ENCODE data around the gene ZNF582. TPM values are rescaled to one million over a fixed set of nuclear protein-coding genes. Genes with fewer than 3 reads are reported as not detected.

ZNF582 gene
- total RNA-seq, 1 donor, result 2.2 TPM

DNA sequence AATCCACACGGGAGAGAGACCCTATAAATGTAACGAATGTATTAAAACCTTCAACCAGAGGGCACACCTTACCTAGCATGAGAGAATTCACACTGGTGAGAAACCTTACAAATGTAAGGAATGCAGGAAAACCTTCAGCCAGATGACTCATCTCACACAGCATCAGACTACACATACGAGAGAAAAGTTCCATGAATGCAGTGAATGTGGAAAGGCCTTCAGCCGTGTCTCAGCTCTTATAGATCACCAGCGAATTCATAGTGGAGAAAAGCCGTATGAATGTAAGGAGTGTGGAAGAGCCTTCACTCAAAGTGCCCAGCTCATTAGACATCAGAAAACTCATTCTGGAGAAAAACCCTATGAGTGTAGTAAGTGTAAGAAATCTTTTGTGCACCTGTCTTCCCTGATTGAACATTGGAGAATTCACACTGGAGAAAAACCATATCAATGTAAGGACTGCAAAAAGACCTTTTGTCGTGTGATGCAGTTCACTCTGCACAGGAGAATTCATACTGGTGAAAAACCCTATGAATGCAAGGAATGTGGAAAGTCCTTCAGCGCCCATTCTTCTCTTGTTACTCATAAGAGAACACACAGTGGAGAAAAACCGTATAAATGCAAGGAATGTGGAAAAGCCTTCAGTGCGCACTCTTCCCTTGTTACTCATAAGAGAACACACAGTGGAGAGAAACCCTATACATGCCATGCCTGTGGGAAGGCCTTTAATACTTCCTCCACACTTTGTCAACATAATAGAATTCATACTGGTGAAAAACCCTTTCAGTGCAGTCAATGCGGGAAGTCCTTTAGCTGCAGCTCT lies 16.0 kb downstream of the ZNF582 start:
- DNase-seq (ENCODE audit: insufficient read length, low spot score, missing footprints), result no peak
- Histone ChIP-seq H4K20me1 (ENCODE audit: insufficient read depth, low read length) (no peaks in the 10 kb centered on the region), H3K27ac (ENCODE audit: low read depth, low read length) (no peak overlapping the region), H3K4me2 (ENCODE audit: insufficient read depth, low read length) (no peak overlapping the region), H3K79me2 (ENCODE audit: insufficient read depth, low read length) (no peaks in the 10 kb centered on the region), H2AFZ (ENCODE audit: low read length) (no peak overlapping the region), H3K36me3 (ENCODE audit: insufficient read depth, low read length) (peaks cover 59% of the 10 kb centered on the region), H3K27me3 (ENCODE audit: insufficient read depth, low read length) (no peaks in the 10 kb centered on the region), H3K4me3 (ENCODE audit: insufficient read depth, low read length) (no peak overlapping the region), H3K4me1 (ENCODE audit: insufficient read depth, low read length) (no peaks in the 10 kb centered on the region), H3K9me3 (ENCODE audit: low read depth, low read length) (peaks cover 19% of the 10 kb centered on the region)
- TF ChIP-seq, protein P1, sequence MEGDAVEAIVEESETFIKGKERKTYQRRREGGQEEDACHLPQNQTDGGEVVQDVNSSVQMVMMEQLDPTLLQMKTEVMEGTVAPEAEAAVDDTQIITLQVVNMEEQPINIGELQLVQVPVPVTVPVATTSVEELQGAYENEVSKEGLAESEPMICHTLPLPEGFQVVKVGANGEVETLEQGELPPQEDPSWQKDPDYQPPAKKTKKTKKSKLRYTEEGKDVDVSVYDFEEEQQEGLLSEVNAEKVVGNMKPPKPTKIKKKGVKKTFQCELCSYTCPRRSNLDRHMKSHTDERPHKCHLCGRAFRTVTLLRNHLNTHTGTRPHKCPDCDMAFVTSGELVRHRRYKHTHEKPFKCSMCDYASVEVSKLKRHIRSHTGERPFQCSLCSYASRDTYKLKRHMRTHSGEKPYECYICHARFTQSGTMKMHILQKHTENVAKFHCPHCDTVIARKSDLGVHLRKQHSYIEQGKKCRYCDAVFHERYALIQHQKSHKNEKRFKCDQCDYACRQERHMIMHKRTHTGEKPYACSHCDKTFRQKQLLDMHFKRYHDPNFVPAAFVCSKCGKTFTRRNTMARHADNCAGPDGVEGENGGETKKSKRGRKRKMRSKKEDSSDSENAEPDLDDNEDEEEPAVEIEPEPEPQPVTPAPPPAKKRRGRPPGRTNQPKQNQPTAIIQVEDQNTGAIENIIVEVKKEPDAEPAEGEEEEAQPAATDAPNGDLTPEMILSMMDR (IDR thresholded peaks at IDR 0.05; ENCODE audit: extremely low read depth, low read depth, low read length), result no peak

DNA sequence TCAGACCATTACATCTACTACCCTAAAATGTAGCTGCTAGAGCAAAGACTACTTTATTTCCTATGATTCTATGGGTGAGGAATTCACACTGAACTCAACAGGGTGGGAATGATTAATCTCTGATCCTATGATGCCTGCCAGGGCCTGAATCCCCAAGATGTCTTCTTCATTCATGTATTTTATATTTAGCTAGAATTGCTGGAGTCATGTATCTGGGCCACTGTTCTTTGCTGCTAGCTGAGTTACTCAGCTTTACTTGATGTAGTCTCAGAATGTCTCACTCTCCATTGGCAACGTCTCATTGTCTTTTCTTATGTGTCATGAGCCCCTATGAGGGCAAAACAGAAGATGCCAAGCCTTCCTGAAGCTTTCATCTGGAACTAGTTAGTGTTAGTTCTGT lies 21.1 kb downstream of the ZNF582 start:
- H2AFZ ChIP-seq (ENCODE audit: low read length), result no peak overlapping the region
- no peaks in the 10 kb centered on the region for H3K27me3 ChIP-seq (ENCODE audit: insufficient read depth, low read length)
- no peak overlapping the region for H3K4me2 ChIP-seq (ENCODE audit: insufficient read depth, low read length)
- no peak for DNase-seq (ENCODE audit: insufficient read length, low spot score, missing footprints)
- H3K79me2 ChIP-seq (ENCODE audit: insufficient read depth, low read length), result peaks cover 24% of the 10 kb centered on the region
- H4K20me1 ChIP-seq (ENCODE audit: insufficient read depth, low read length), result no peaks in the 10 kb centered on the region
- peaks cover 13% of the 10 kb centered on the region for H3K9me3 ChIP-seq (ENCODE audit: low read depth, low read length)
- H3K36me3 ChIP-seq (ENCODE audit: insufficient read depth, low read length), result peaks cover 65% of the 10 kb centered on the region
- peaks cover 10% of the 10 kb centered on the region for H3K4me1 ChIP-seq (ENCODE audit: insufficient read depth, low read length)
- no peak overlapping the region for H3K4me3 ChIP-seq (ENCODE audit: insufficient read depth, low read length)
- no peak overlapping the region for H3K27ac ChIP-seq (ENCODE audit: low read depth, low read length)
- TF ChIP-seq, protein P1 (IDR thresholded peaks at IDR 0.05; ENCODE audit: extremely low read depth, low read depth, low read length), result no peak

DNA sequence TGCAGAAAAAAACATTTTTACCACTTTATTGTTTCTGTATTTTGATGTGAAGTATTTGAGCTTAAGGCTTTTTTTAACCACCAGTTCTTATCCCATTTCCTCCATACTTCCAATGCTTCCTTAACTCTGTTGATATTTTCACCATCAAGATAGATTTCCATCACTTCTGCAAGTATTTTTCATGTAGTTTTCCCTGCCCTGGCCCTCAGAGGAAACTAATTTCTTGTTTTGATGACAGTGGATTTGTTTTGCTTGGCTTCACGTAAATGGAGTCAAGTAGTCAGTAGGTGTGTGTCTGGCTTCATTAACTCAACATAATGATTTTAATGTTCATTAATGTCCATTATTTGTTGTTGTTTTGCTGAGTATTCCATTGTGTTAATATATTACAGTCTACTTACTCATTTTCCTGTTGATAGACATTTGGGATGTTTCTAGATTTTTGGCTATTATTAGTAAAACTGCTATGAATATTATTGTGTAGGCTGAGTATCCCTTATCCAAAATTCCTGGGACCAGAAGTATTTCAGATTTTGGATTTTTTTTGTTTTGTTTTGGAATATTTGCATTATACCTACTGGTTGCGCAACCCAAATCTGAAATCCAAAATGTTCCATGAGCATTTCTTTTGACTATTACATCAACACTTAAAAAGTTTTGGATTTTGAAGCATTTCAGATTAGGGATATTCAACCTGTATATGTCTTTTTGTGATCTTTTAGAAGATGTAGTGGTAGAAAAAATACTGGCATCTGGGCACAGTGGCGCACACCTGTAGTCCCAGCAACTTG lies 23.3 kb downstream of the ZNF582 start:
- no peak overlapping the region for H3K4me3 ChIP-seq (ENCODE audit: insufficient read depth, low read length)
- no peak overlapping the region for H2AFZ ChIP-seq (ENCODE audit: low read length)
- no peaks in the 10 kb centered on the region for H3K9me3 ChIP-seq (ENCODE audit: low read depth, low read length)
- TF ChIP-seq, protein P1 (IDR thresholded peaks at IDR 0.05; ENCODE audit: extremely low read depth, low read depth, low read length), result no peak
- H4K20me1 ChIP-seq (ENCODE audit: insufficient read depth, low read length), result no peaks in the 10 kb centered on the region
- H3K4me1 ChIP-seq (ENCODE audit: insufficient read depth, low read length), result peaks cover 10% of the 10 kb centered on the region
- H3K27ac ChIP-seq (ENCODE audit: low read depth, low read length), result no peak overlapping the region
- H3K36me3 ChIP-seq (ENCODE audit: insufficient read depth, low read length), result peaks cover 44% of the 10 kb centered on the region
- H3K79me2 ChIP-seq (ENCODE audit: insufficient read depth, low read length), result peaks cover 24% of the 10 kb centered on the region
- H3K27me3 ChIP-seq (ENCODE audit: insufficient read depth, low read length), result no peaks in the 10 kb centered on the region
- DNase-seq (ENCODE audit: insufficient read length, low spot score, missing footprints), result no peak
- H3K4me2 ChIP-seq (ENCODE audit: insufficient read depth, low read length), result no peak overlapping the region
